ENCODE results near the gene AVPR1B. TPM values are rescaled to one million over a fixed set of nuclear protein-coding genes. Genes with fewer than 3 reads are reported as not detected.
A peak's percentile ranks its signal among the peaks of the same experiment; 100 is the strongest.

The AVPR1B gene
- polyA plus RNA-seq, 1 donor, result 0.81 TPM

- H3K4me1 ChIP-seq (ENCODE audit: control insufficient read depth, insufficient read depth, low read length), result peaks cover 11% of the 10 kb centered on the region
- H3K27me3 ChIP-seq (ENCODE audit: control insufficient read depth, insufficient read depth, low read length), result no peaks in the 10 kb centered on the region
- no peaks in the 10 kb centered on the region for H3K9me3 ChIP-seq (ENCODE audit: control insufficient read depth, low read depth, low read length)
- no peak overlapping the region for H3K27ac ChIP-seq (ENCODE audit: low read length)
- no peaks in the 10 kb centered on the region for H3K36me3 ChIP-seq (ENCODE audit: control insufficient read depth, insufficient read depth, low read length)
- no peak for DNase-seq
- 80% methylated on average over 2 of the region's 7 CpGs for WGBS (ENCODE audit: insufficient coverage, low lambda C conversion rate)
- H3K4me3 ChIP-seq (ENCODE audit: low read length), result no peak overlapping the region
These were observed 13.8 kb upstream of the AVPR1B start for GRCh38 chr1:206131037-206131436.

- 100% methylated on average over 1 of the region's 4 CpGs for WGBS (ENCODE audit: insufficient coverage, low lambda C conversion rate)
- Histone ChIP-seq H3K36me3 (ENCODE audit: control insufficient read depth, insufficient read depth, low read length) (no peaks in the 10 kb centered on the region), H3K4me1 (ENCODE audit: control insufficient read depth, insufficient read depth, low read length) (no peaks in the 10 kb centered on the region), H3K9me3 (ENCODE audit: control insufficient read depth, low read depth, low read length) (peaks cover 3% of the 10 kb centered on the region), H3K4me3 (ENCODE audit: low read length) (no peak overlapping the region), H3K27me3 (ENCODE audit: control insufficient read depth, insufficient read depth, low read length) (no peaks in the 10 kb centered on the region), H3K27ac (ENCODE audit: low read length) (no peak overlapping the region)
- no peak for DNase-seq
These were observed 11.0 kb upstream of the AVPR1B start for GRCh38 chr1:206128196-206128595.

GRCh38 chr1:206127336-206127735 lies 10.1 kb upstream of the AVPR1B start:
- Histone ChIP-seq H3K9me3 (ENCODE audit: control insufficient read depth, low read depth, low read length) (peaks cover 3% of the 10 kb centered on the region), H3K36me3 (ENCODE audit: control insufficient read depth, insufficient read depth, low read length) (no peaks in the 10 kb centered on the region), H3K4me1 (ENCODE audit: control insufficient read depth, insufficient read depth, low read length) (no peaks in the 10 kb centered on the region), H3K4me3 (ENCODE audit: low read length) (no peak overlapping the region), H3K27me3 (ENCODE audit: control insufficient read depth, insufficient read depth, low read length) (no peaks in the 10 kb centered on the region), H3K27ac (ENCODE audit: low read length) (no peak overlapping the region)
- no CpG with 5 or more reads among the region's 9 CpGs for WGBS (ENCODE audit: insufficient coverage, low lambda C conversion rate)
- DNase-seq, result no peak

- Histone ChIP-seq H3K4me1 (ENCODE audit: control insufficient read depth, insufficient read depth, low read length) (no peaks in the 10 kb centered on the region), H3K27ac (ENCODE audit: low read length) (no peak overlapping the region), H3K27me3 (ENCODE audit: control insufficient read depth, insufficient read depth, low read length) (no peaks in the 10 kb centered on the region), H3K4me3 (ENCODE audit: low read length) (no peak overlapping the region), H3K36me3 (ENCODE audit: control insufficient read depth, insufficient read depth, low read length) (no peaks in the 10 kb centered on the region), H3K9me3 (ENCODE audit: control insufficient read depth, low read depth, low read length) (peaks cover 5% of the 10 kb centered on the region)
- whole genome bisulfite sequencing (ENCODE audit: insufficient coverage, low lambda C conversion rate), result no CpG with 5 or more reads among the region's 1 CpG
- DNase-seq, result no peak
These were observed 8.2 kb upstream of the AVPR1B start for GRCh38 chr1:206125346-206125745.

GRCh38 chr1:206122686-206123085 lies 5.5 kb upstream of the AVPR1B start:
- H3K4me1 ChIP-seq (ENCODE audit: control insufficient read depth, insufficient read depth, low read length), result peaks cover 3% of the 10 kb centered on the region
- no peak overlapping the region for H3K4me3 ChIP-seq (ENCODE audit: low read length)
- no peak for DNase-seq
- H3K27me3 ChIP-seq (ENCODE audit: control insufficient read depth, insufficient read depth, low read length), result peaks cover 11% of the 10 kb centered on the region
- no peaks in the 10 kb centered on the region for H3K36me3 ChIP-seq (ENCODE audit: control insufficient read depth, insufficient read depth, low read length)
- H3K9me3 ChIP-seq (ENCODE audit: control insufficient read depth, low read depth, low read length), result peaks cover 5% of the 10 kb centered on the region
- H3K27ac ChIP-seq (ENCODE audit: low read length), result no peak overlapping the region

GRCh38 chr1:206121269-206121668 lies 4.1 kb upstream of the AVPR1B start:
- peaks cover 9% of the 10 kb centered on the region for H3K9me3 ChIP-seq (ENCODE audit: control insufficient read depth, low read depth, low read length)

GRCh38 chr1:206120406-206120805 lies 3.2 kb upstream of the AVPR1B start:
- peaks cover 9% of the 10 kb centered on the region for H3K9me3 ChIP-seq (ENCODE audit: control insufficient read depth, low read depth, low read length)
- H3K4me1 ChIP-seq (ENCODE audit: control insufficient read depth, insufficient read depth, low read length), result peaks cover 8% of the 10 kb centered on the region
- peaks cover 27% of the 10 kb centered on the region for H3K27me3 ChIP-seq (ENCODE audit: control insufficient read depth, insufficient read depth, low read length)
- H3K4me3 ChIP-seq (ENCODE audit: low read length), result no peak overlapping the region
- DNase-seq, result no peak
- H3K36me3 ChIP-seq (ENCODE audit: control insufficient read depth, insufficient read depth, low read length), result no peaks in the 10 kb centered on the region
- H3K27ac ChIP-seq (ENCODE audit: low read length), result no peak overlapping the region

More at GRCh38 chr1:206121269-206121668, 4.1 kb upstream of the AVPR1B start:
- no peak overlapping the region for H3K4me3 ChIP-seq (ENCODE audit: low read length)
- peaks cover 25% of the 10 kb centered on the region for H3K27me3 ChIP-seq (ENCODE audit: control insufficient read depth, insufficient read depth, low read length)
- WGBS (ENCODE audit: insufficient coverage, low lambda C conversion rate), result no CpG with 5 or more reads among the region's 1 CpG
- no peaks in the 10 kb centered on the region for H3K36me3 ChIP-seq (ENCODE audit: control insufficient read depth, insufficient read depth, low read length)
- H3K27ac ChIP-seq (ENCODE audit: low read length), result no peak overlapping the region
- DNase-seq, result no peak
- H3K4me1 ChIP-seq (ENCODE audit: control insufficient read depth, insufficient read depth, low read length), result peaks cover 8% of the 10 kb centered on the region

- no peak overlapping the region for H3K27ac ChIP-seq (ENCODE audit: low read length)
- peak overlapping the region; percentile 23 for H3K4me3 ChIP-seq (ENCODE audit: low read length)
- H3K36me3 ChIP-seq (ENCODE audit: control insufficient read depth, insufficient read depth, low read length), result no peaks in the 10 kb centered on the region
- no CpG with 5 or more reads among the region's 5 CpGs for WGBS (ENCODE audit: insufficient coverage, low lambda C conversion rate)
- peaks cover 11% of the 10 kb centered on the region for H3K4me1 ChIP-seq (ENCODE audit: control insufficient read depth, insufficient read depth, low read length)
- H3K9me3 ChIP-seq (ENCODE audit: control insufficient read depth, low read depth, low read length), result peaks cover 7% of the 10 kb centered on the region
- no peak for DNase-seq
- H3K27me3 ChIP-seq (ENCODE audit: control insufficient read depth, insufficient read depth, low read length), result peaks cover 27% of the 10 kb centered on the region
These were observed 376 bp downstream of the AVPR1B start for GRCh38 chr1:206116873-206117150.

- peak in 1 of 2 donors; percentile 5 for DNase-seq
- no peak overlapping the region for H3K27ac ChIP-seq (ENCODE audit: low read length)
- no peak overlapping the region for H3K4me3 ChIP-seq (ENCODE audit: low read length)
- H3K9me3 ChIP-seq (ENCODE audit: control insufficient read depth, low read depth, low read length), result peaks cover 5% of the 10 kb centered on the region
- WGBS (ENCODE audit: insufficient coverage, low lambda C conversion rate), result no CpG with 5 or more reads among the region's 25 CpGs
- peaks cover 11% of the 10 kb centered on the region for H3K4me1 ChIP-seq (ENCODE audit: control insufficient read depth, insufficient read depth, low read length)
- H3K27me3 ChIP-seq (ENCODE audit: control insufficient read depth, insufficient read depth, low read length), result peaks cover 27% of the 10 kb centered on the region
- no peaks in the 10 kb centered on the region for H3K36me3 ChIP-seq (ENCODE audit: control insufficient read depth, insufficient read depth, low read length)
These were observed 856 bp downstream of the AVPR1B start for GRCh38 chr1:206116191-206116872.

- H3K27me3 ChIP-seq (ENCODE audit: control insufficient read depth, insufficient read depth, low read length), result peaks cover 27% of the 10 kb centered on the region
- WGBS (ENCODE audit: insufficient coverage, low lambda C conversion rate), result no CpG with 5 or more reads among the region's 8 CpGs
These were observed 1.4 kb downstream of the AVPR1B start for GRCh38 chr1:206115791-206116190.

More at GRCh38 chr1:206115791-206116190, 1.4 kb downstream of the AVPR1B start:
- H3K4me3 ChIP-seq (ENCODE audit: low read length), result no peak overlapping the region
- peaks cover 5% of the 10 kb centered on the region for H3K9me3 ChIP-seq (ENCODE audit: control insufficient read depth, low read depth, low read length)
- DNase-seq, result no peak
- peaks cover 11% of the 10 kb centered on the region for H3K4me1 ChIP-seq (ENCODE audit: control insufficient read depth, insufficient read depth, low read length)
- no peaks in the 10 kb centered on the region for H3K36me3 ChIP-seq (ENCODE audit: control insufficient read depth, insufficient read depth, low read length)
- no peak overlapping the region for H3K27ac ChIP-seq (ENCODE audit: low read length)
